GM12874 (cell line): ENCODE results near the gene ARHGAP23.

Experiments
- TF ChIP-seq, protein P1 (sequence below): IDR thresholded peaks from 2 replicates; pipeline ENCODE4 v1.5.1; 2011; ENCODE audit warnings: low read depth, mild to moderate bottlenecking, control low read depth, low read length, moderate library complexity; ENCODE audit not compliant: insufficient read depth

ARHGAP23 gene

DNA sequence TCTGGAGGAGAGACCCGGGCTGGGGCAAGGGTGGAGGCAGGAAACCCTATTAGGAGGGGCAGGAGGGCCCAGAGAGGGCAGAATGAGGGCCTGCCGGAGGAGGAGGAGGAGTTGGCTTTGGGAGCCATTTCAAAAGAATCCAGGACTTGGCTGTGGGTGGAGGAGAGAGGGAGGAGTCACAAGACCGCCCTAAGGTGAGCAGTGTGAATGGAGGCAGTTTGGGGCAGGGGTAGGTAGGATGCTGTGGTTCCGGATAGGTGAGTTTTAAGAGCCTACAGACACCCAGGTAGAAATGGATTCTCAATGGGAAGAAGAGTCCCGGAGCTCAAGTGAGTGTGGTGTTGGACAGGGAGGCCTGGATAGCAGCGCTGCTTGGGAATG lies 80.3 kb downstream of the ARHGAP23 start:
- TF ChIP-seq, protein P1, sequence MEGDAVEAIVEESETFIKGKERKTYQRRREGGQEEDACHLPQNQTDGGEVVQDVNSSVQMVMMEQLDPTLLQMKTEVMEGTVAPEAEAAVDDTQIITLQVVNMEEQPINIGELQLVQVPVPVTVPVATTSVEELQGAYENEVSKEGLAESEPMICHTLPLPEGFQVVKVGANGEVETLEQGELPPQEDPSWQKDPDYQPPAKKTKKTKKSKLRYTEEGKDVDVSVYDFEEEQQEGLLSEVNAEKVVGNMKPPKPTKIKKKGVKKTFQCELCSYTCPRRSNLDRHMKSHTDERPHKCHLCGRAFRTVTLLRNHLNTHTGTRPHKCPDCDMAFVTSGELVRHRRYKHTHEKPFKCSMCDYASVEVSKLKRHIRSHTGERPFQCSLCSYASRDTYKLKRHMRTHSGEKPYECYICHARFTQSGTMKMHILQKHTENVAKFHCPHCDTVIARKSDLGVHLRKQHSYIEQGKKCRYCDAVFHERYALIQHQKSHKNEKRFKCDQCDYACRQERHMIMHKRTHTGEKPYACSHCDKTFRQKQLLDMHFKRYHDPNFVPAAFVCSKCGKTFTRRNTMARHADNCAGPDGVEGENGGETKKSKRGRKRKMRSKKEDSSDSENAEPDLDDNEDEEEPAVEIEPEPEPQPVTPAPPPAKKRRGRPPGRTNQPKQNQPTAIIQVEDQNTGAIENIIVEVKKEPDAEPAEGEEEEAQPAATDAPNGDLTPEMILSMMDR = no peak

DNA sequence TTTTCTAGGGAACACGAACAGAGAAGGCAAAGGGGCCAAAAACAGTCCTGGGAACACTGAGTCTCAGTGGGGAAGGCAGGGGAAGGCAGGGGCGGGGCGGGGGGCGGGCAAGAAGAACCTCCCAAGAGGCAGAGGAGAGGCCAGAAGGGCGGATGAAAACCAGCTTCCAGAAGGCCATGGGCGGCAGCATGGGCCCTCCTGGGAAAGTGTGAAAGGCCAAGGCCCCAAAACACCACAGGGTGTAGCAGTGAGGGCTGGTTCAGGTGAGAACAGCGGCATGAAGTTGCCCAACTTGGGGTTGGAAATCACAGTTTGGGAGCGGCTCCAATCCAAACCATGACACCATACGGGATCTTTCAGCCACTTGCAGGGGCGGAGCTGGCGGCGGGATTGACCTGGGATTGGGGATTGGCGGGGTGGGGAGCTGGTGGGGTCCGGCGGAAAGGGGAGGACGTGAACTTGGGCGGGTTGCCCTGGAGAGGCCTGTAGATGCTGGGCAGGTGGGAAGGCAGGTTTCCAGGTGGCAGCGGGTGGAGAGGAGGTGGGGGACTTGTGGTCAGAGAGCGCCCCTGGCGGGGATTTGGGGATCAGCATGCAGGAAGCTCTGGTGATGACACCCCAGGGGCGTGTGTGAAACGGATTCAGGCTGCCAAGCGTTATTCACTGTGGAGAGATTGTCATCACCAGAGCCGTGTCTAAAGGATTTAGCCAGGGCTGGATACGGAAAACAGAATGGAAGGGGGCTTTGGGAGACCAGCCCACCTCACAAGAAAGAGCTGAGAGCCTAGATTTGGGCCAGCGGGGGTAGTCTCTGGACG lies 80.9 kb downstream of the ARHGAP23 start:
- TF ChIP-seq, protein P1 = peak; percentile 91

DNA sequence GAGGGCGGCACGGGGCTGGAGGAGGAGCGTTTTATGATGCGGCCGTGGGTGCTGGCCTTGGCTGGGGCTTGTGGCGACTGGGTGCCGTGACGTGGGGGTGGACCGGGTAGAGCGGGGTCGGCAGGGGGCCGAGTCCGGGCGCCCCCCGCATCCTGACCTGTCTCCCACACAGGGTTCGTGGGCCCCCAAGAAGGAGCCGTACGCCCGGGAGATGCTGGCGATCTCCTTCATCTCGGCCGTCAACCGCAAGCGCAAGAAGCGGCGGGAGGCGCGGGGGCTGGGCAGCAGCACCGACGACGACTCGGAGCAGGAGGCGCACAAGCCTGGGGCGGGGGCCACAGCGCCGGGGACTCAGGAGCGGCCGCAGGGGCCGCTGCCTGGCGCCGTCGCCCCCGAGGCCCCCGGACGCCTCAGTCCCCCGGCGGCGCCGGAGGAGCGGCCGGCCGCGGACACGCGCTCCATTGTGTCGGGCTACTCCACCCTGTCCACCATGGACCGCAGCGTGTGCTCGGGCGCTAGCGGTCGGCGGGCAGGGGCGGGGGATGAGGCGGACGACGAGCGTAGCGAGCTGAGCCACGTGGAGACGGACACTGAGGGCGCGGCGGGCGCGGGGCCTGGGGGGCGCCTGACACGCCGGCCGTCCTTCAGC lies 81.6 kb downstream of the ARHGAP23 start:
- TF ChIP-seq, protein P1 = no peak

DNA sequence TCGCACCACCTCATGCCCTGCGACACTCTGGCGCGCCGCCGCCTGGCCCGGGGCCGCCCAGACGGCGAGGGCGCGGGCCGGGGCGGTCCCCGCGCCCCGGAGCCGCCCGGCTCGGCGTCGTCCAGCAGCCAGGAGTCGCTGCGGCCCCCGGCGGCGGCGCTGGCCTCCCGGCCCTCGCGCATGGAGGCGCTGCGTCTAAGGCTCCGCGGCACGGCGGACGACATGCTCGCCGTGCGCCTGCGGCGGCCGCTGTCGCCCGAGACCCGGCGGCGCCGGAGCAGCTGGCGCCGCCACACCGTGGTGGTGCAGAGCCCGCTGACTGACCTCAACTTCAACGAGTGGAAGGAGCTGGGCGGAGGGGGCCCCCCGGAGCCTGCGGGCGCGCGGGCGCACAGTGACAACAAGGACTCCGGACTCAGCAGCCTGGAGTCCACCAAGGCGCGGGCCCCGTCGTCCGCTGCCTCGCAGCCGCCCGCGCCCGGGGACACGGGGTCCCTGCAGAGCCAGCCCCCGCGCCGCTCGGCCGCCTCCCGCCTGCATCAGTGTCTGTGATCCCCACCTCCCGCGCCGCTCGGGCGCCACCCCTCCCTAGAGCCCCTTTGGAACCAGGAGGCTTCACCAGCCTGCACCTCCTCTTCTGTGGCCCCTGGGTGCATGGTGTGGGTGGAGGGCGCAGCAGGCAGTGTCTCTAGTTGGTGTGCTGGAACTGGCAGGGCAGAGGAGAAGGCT lies 82.3 kb downstream of the ARHGAP23 start:
- TF ChIP-seq, protein P1 = no peak

DNA sequence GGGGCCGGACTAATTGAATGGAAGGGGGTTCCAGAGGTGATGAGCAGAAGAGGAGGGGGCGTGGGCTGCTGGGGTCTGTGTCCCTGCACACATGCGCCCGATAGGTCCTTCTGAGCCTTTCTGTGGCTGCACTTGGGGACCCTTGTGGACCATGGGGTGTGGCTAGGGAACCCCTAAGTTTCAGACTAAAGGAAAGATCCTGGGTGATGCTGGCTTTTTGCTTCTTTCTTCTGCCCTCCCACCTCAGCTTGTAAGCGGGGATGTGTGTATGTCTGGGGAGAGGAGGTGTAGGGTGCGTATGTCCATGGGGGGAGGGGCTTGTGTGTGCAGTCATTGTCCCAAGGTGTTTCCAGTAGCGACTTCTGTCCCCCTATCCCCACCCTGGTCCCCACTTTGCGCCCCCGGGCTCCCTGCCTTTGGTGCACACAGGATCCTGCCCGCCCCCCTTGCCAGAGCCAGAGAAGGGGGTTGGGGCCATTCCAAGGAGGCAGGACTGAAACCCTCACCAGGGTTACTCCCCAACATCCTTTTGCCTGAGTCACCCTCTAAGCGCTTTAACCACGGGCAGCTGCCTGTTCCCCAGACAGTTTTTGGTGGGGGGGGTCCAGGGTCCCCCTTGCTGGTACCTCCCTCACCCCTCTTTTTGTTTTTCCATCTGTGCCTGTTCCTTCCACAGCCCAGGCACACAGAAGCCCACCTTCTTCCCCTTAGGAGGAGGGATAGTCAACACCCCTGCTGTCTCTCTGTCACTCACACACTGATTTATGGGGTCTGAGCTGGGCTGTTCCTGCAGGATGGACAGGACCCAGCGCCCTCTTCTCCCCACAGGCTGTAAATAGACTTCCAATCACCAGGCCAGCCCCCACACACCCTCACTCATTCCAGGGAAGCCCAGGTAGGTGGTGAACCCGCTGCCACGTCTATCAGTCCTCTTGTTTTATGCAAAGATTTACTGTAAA lies 83.2 kb downstream of the ARHGAP23 start:
- TF ChIP-seq, protein P1 = no peak

DNA sequence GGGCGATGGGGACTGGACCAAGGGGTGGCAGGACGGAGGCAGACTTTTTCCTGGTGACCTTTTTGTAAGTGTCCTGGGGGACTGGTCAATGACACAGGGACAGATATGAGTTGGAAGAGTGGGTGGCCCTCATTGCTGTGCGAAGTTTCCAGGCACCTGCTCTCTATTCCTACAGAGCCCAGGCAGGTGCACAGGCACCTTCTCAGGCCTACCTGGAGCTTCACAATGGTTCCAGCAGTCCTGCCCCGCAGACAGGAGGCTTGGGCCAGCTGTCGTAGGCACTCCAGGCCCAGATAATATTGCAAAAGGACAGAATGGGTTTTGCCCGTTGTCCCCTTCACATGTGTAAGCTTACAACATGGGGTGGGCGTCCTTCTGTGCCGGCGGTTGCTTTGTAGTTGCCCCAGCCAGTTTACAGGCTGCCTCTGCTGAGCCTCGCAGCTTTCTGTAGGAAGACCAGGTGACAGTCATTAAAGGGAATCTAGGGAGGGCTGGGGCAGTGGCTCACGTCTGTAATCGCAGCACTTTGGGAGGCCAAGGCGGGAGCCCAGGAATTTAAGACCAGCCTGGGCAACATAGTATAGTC lies 84.3 kb downstream of the ARHGAP23 start:
- TF ChIP-seq, protein P1 = no peak
